Measurements from ENCODE around the gene PPCDC.

GRCh38 chr15:74995779-74996765, 27.3 kb upstream of the PPCDC start:
- no peak for TF ChIP-seq CTCF (IDR thresholded peaks at IDR 0.05 in 2 of 3, conservative IDR thresholded peaks at IDR 0.05 in 1 of 3; ENCODE audit: borderline replicate concordance in 1 of 3, insufficient read depth in 1 of 3, low read depth in 2 of 3, low read length in 2 of 3)
- no peak for TF ChIP-seq ZFX (IDR thresholded peaks at IDR 0.05)
- TF ChIP-seq POLR2A (IDR thresholded peaks at IDR 0.05; ENCODE audit: borderline replicate concordance, extremely low read depth, insufficient read depth, insufficient read length) = no peak
- no peak for TF ChIP-seq POLR2AphosphoS5 (IDR thresholded peaks at IDR 0.05; ENCODE audit: low read depth, low read length)
